Endothelial cell (in vitro differentiated cells): Measurements from ENCODE around the gene CTLA4. TPM values are rescaled to one million over a fixed set of nuclear protein-coding genes. Genes with fewer than 3 reads are reported as not detected.

ENCODE experiments used
- DNase-seq: peaks from one replicate; pipeline ENCODE4 v3.0.0; 2021; ENCODE audit warnings: low spot score
- H3K27ac Mint-ChIP-seq: one replicate; pipeline ENCODE4 v1.8.0; 2021; ENCODE audit warnings: mixed read lengths, inconsistent platforms; ENCODE audit not compliant: unreplicated experiment
- H3K27me3 Mint-ChIP-seq: one replicate; pipeline ENCODE4 v1.8.0; 2021; ENCODE audit warnings: mild to moderate bottlenecking, moderate library complexity, mixed read lengths, inconsistent platforms; ENCODE audit not compliant: unreplicated experiment
- H3K36me3 Mint-ChIP-seq: one replicate; pipeline ENCODE4 v1.8.0; 2021; ENCODE audit warnings: mild to moderate bottlenecking, low read depth, mixed read lengths, inconsistent platforms; ENCODE audit not compliant: unreplicated experiment
- H3K4me1 Mint-ChIP-seq: one replicate; pipeline ENCODE4 v1.8.0; 2021; ENCODE audit warnings: mild to moderate bottlenecking, mixed read lengths, inconsistent platforms; ENCODE audit not compliant: unreplicated experiment
- H3K4me3 Mint-ChIP-seq: one replicate; pipeline ENCODE4 v1.8.0; 2021; ENCODE audit warnings: mild to moderate bottlenecking, mixed read lengths, inconsistent platforms; ENCODE audit not compliant: unreplicated experiment
- H3K9me3 Mint-ChIP-seq: one replicate; pipeline ENCODE4 v1.8.0; 2021; ENCODE audit warnings: mixed read lengths, inconsistent platforms; ENCODE audit not compliant: unreplicated experiment
- CTCF ChIP-seq: fragments of 200-600 bp; sonication (generic); IDR thresholded peaks from one replicate; pipeline ENCODE4 v1.5.0; 2021; ENCODE audit warnings: antibody characterized with exemption; ENCODE audit not compliant: unreplicated experiment
- total RNA-seq: library from RNA; stranded (reverse); fragmentation: NEBNext Ultra II Directional; extraction: Animal tissue kit (Norgen Biotek cat#: 25700); gene quantifications from one replicate; pipeline ENCODE4 v1.2.1, GENCODE V29; 2021; ENCODE audit not compliant: unreplicated experiment

Gene CTLA4
- total RNA-seq, 1 donor from 2014 or later = not detected

GRCh38 chr2:203859030-203859789, 8.4 kb upstream of the CTLA4 start:
- no peaks in the 10 kb centered on the region for H3K4me1 Mint-ChIP-seq
- DNase-seq = no peak
- no peak overlapping the region for H3K4me3 Mint-ChIP-seq
- H3K27ac Mint-ChIP-seq = no peak overlapping the region
- no peak for TF ChIP-seq CTCF
- no peaks in the 10 kb centered on the region for H3K36me3 Mint-ChIP-seq
- H3K9me3 Mint-ChIP-seq = no peaks in the 10 kb centered on the region
- H3K27me3 Mint-ChIP-seq = no peaks in the 10 kb centered on the region

GRCh38 chr2:203861197-203861596, 6.4 kb upstream of the CTLA4 start:
- Mint-ChIP-seq H3K36me3 (no peaks in the 10 kb centered on the region), H3K27ac (no peak overlapping the region), H3K9me3 (no peaks in the 10 kb centered on the region), H3K4me1 (no peaks in the 10 kb centered on the region), H3K27me3 (peaks cover 2% of the 10 kb centered on the region), H3K4me3 (no peak overlapping the region)
- DNase-seq = no peak
- no peak for TF ChIP-seq CTCF

GRCh38 chr2:203861607-203862006, 6.0 kb upstream of the CTLA4 start:
- TF ChIP-seq CTCF = no peak
- Mint-ChIP-seq H3K9me3 (no peaks in the 10 kb centered on the region), H3K4me1 (no peaks in the 10 kb centered on the region), H3K27me3 (peaks cover 2% of the 10 kb centered on the region), H3K36me3 (no peaks in the 10 kb centered on the region), H3K4me3 (no peak overlapping the region), H3K27ac (no peak overlapping the region)
- no peak for DNase-seq

- Mint-ChIP-seq H3K27ac (no peak overlapping the region), H3K4me3 (no peak overlapping the region), H3K9me3 (no peaks in the 10 kb centered on the region), H3K27me3 (peaks cover 3% of the 10 kb centered on the region), H3K36me3 (no peaks in the 10 kb centered on the region), H3K4me1 (peaks cover 9% of the 10 kb centered on the region)
- TF ChIP-seq CTCF = no peak
- DNase-seq = no peak
These were observed 1.9 kb downstream of the CTLA4 start for GRCh38 chr2:203869223-203870042.

GRCh38 chr2:203870481-203870880, 2.9 kb downstream of the CTLA4 start:
- Mint-ChIP-seq H3K4me1 (peaks cover 13% of the 10 kb centered on the region), H3K9me3 (no peaks in the 10 kb centered on the region), H3K36me3 (no peaks in the 10 kb centered on the region), H3K4me3 (no peak overlapping the region), H3K27me3 (peaks cover 2% of the 10 kb centered on the region), H3K27ac (no peak overlapping the region)
- DNase-seq = no peak
- TF ChIP-seq CTCF = no peak
